ENCODE data around the gene PAK4.
A peak's percentile ranks its signal among the peaks of the same experiment; 100 is the strongest.

DNA sequence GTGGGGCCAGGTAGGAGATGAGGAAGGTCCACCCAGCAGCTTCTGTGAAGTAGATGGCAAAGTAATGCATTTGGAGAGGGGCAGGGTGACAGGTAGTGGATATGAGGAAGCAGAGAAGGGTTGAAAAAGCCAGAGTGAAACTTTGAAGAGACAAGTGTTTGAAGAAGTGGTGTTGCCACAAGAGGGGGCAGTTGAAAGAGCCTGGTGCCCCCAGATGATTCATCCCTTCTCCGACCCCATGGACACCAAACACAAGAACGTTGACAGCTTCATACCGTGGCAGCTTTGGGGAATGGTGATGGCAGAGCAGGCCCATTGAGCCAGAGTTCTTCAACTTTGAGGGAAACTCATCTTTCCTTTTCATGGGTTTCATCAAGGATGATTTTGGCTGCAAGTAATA, 99.3 kb downstream of the PAK4 start:
- TF ChIP-seq HEY1 (CRISPR knock-in tag; IDR thresholded peaks at IDR 0.05; ENCODE audit: borderline replicate concordance) (no peak), RBBP5 (IDR thresholded peaks at IDR 0.05; ENCODE audit: borderline replicate concordance, insufficient read depth, low read length, poor library complexity, severe bottlenecking) (no peak), USF2 (CRISPR knock-in tag; IDR thresholded peaks at IDR 0.05) (no peak), PML (IDR thresholded peaks at IDR 0.05; ENCODE audit: low read length) (no peak), ZSCAN32 (CRISPR knock-in tag; IDR thresholded peaks at IDR 0.05) (no peak), ADNP (tag; IDR thresholded peaks at IDR 0.05) (no peak), GABPA (tag; conservative IDR thresholded peaks at IDR 0.05; ENCODE audit: low read depth) (no peak), MYC (IDR thresholded peaks at IDR 0.05; ENCODE audit: low read depth, low read length) (no peak), MYC (CRISPR knock-in tag; IDR thresholded peaks at IDR 0.05; ENCODE audit: borderline replicate concordance, low read depth) (no peak), CTCF (IDR thresholded peaks at IDR 0.05 in 2 of 3, conservative IDR thresholded peaks at IDR 0.05 in 1 of 3; ENCODE audit: insufficient read depth in 2 of 3, low read depth in 1 of 3, low read length in 3 of 3) (peak; percentile 20 to 43 (median 39); a peak in 3 of 6 replicates), ZNF561 (CRISPR knock-in tag; conservative IDR thresholded peaks at IDR 0.05) (no peak), ZNF589 (CRISPR knock-in tag; IDR thresholded peaks at IDR 0.05; ENCODE audit: low read depth) (no peak), POLR2G (IDR thresholded peaks at IDR 0.05; ENCODE audit: low read depth, low read length) (no peak), CBFA2T3 (IDR thresholded peaks at IDR 0.05) (no peak)
